ENCODE measurements around the gene DCAF17. TPM values are rescaled to one million over a fixed set of nuclear protein-coding genes. Genes with fewer than 3 reads are reported as not detected.

Gene DCAF17
- total RNA-seq, 3 donors from 2014 or later (not counting 1 experiment from before 2014, with no cell fraction given), result 20.0 to 33.8 (median 30.7) TPM

- H3K27me3 ChIP-seq (ENCODE audit: control insufficient read depth, insufficient read depth, low read length), result no peaks in the 10 kb centered on the region
- no peaks in the 10 kb centered on the region for H3K4me1 ChIP-seq (ENCODE audit: control insufficient read depth, insufficient read depth, low read length)
- Mint-ChIP-seq H3K36me3 (no peaks in the 10 kb centered on the region), H3K9me3 (peaks cover 0 to 4% of the 10 kb centered on the region in 2 donors), H3K4me1 (peaks cover 4 to 5% of the 10 kb centered on the region in 2 donors), H3K4me3 (no peak overlapping the region), H3K27ac (no peak overlapping the region), H3K27me3 (ENCODE audit: low read depth in 2 of 2) (no peaks in the 10 kb centered on the region)
- no peak overlapping the region for H3K4me3 ChIP-seq (ENCODE audit: low read length)
- intact Hi-C loops (cut with micrococcal nuclease), result no loop called here
- ATAC-seq (no peak), DNase-seq (no peak)
- no peak overlapping the region for H3K27ac ChIP-seq (ENCODE audit: low read length)
- TF ChIP-seq CTCF (IDR thresholded peaks at IDR 0.05), result no peak
- H3K9me3 ChIP-seq (ENCODE audit: control insufficient read depth, insufficient read depth, low read length), result no peaks in the 10 kb centered on the region
- 76% methylated on average over 6 of the region's 7 CpGs for WGBS (ENCODE audit: insufficient coverage)
- no peaks in the 10 kb centered on the region for H3K36me3 ChIP-seq (ENCODE audit: control insufficient read depth, insufficient read depth, low read length)
Observed at GRCh38 chr2:171531291-171531690, 97.3 kb downstream of the DCAF17 start.

GRCh38 chr2:171531836-171532450, 97.9 kb downstream of the DCAF17 start:
- H3K27me3 ChIP-seq (ENCODE audit: control insufficient read depth, insufficient read depth, low read length), result no peaks in the 10 kb centered on the region
- Mint-ChIP-seq H3K4me3 (no peak overlapping the region), H3K27me3 (ENCODE audit: low read depth in 2 of 2) (no peaks in the 10 kb centered on the region), H3K36me3 (no peaks in the 10 kb centered on the region), H3K27ac (no peak overlapping the region), H3K4me1 (peaks cover 4 to 5% of the 10 kb centered on the region in 2 donors), H3K9me3 (peaks cover 0 to 4% of the 10 kb centered on the region in 2 donors)
- intact Hi-C loops (cut with micrococcal nuclease), result no loop called here
- no peaks in the 10 kb centered on the region for H3K9me3 ChIP-seq (ENCODE audit: control insufficient read depth, insufficient read depth, low read length)
- 71% methylated on average over 3 of the region's 3 CpGs for WGBS (ENCODE audit: insufficient coverage)
- DNase-seq (no peak), ATAC-seq (no peak)
- H3K4me3 ChIP-seq (ENCODE audit: low read length), result no peak overlapping the region
- no peak overlapping the region for H3K27ac ChIP-seq (ENCODE audit: low read length)
- TF ChIP-seq CTCF (IDR thresholded peaks at IDR 0.05), result no peak
- no peaks in the 10 kb centered on the region for H3K4me1 ChIP-seq (ENCODE audit: control insufficient read depth, insufficient read depth, low read length)
- H3K36me3 ChIP-seq (ENCODE audit: control insufficient read depth, insufficient read depth, low read length), result no peaks in the 10 kb centered on the region

- TF ChIP-seq CTCF (IDR thresholded peaks at IDR 0.05), result no peak
- Mint-ChIP-seq H3K36me3 (no peaks in the 10 kb centered on the region), H3K9me3 (peaks cover 0 to 4% of the 10 kb centered on the region in 2 donors), H3K27me3 (ENCODE audit: low read depth in 2 of 2) (no peaks in the 10 kb centered on the region), H3K4me1 (peaks cover 4 to 5% of the 10 kb centered on the region in 2 donors), H3K4me3 (no peak overlapping the region), H3K27ac (no peak overlapping the region)
- DNase-seq, result no peak
- intact Hi-C loops (cut with micrococcal nuclease), result no loop called here
- Histone ChIP-seq H3K27me3 (ENCODE audit: control insufficient read depth, insufficient read depth, low read length) (no peaks in the 10 kb centered on the region), H3K9me3 (ENCODE audit: control insufficient read depth, insufficient read depth, low read length) (no peaks in the 10 kb centered on the region), H3K27ac (ENCODE audit: low read length) (no peak overlapping the region), H3K4me1 (ENCODE audit: control insufficient read depth, insufficient read depth, low read length) (no peaks in the 10 kb centered on the region), H3K36me3 (ENCODE audit: control insufficient read depth, insufficient read depth, low read length) (no peaks in the 10 kb centered on the region), H3K4me3 (ENCODE audit: low read length) (no peak overlapping the region)
- no peak for ATAC-seq
- WGBS (ENCODE audit: insufficient coverage), result 93% methylated on average over 1 of the region's 1 CpG
Observed at GRCh38 chr2:171533331-171533730, 99.3 kb downstream of the DCAF17 start.

Other genes starting within 250 kb of the DCAF17 start
- gene METTL8, start 236 bp upstream of the DCAF17 start, total RNA-seq, result 10 to 100 TPM; 14.3 to 16.7 (median 15.2) TPM
- 10 to 100 TPM; 13.6 to 28.7 (median 16.4) TPM for gene CYBRD1, start 88.2 kb downstream of the DCAF17 start, total RNA-seq